HepG2 (cell line): ENCODE measurements around the gene EFNA2. TPM values are rescaled to one million over a fixed set of nuclear protein-coding genes. Genes with fewer than 3 reads are reported as not detected.

Experiments used
- AHR ChIP-seq: IDR thresholded peaks from 2 replicates; pipeline ENCODE4 v1.6.1; 2018; ENCODE audit warnings: missing genetic modification reagents, missing compliant biosample characterization
- ATF1 ChIP-seq: IDR thresholded peaks from 2 replicates; pipeline ENCODE4 v1.6.1; 2016; ENCODE audit warnings: mild to moderate bottlenecking, control low read depth
- GMEB1 ChIP-seq: sonication (generic); formaldehyde crosslinking; IDR thresholded peaks from 2 replicates; pipeline ENCODE4 v1.5.1; 2020; ENCODE audit warnings: missing genetic modification reagents, mild to moderate bottlenecking, borderline replicate concordance
- HMGXB3 ChIP-seq: sonication (generic); formaldehyde crosslinking; IDR thresholded peaks from 2 replicates; pipeline ENCODE4 v1.4.0; 2020; ENCODE audit warnings: missing genetic modification reagents, borderline replicate concordance
- HOXA5 ChIP-seq: sonication (generic); formaldehyde crosslinking; IDR thresholded peaks from 2 replicates; pipeline ENCODE4 v1.4.0; 2020; ENCODE audit warnings: missing genetic modification reagents
- IRF2 ChIP-seq: IDR thresholded peaks from 2 replicates; pipeline ENCODE4 v1.6.1; 2018; ENCODE audit warnings: missing genetic modification reagents, missing compliant biosample characterization
- KDM5A ChIP-seq: fragments of 200-600 bp; sonication (generic); IDR thresholded peaks from 2 replicates; pipeline ENCODE4 v1.7.0; 2018; ENCODE audit warnings: antibody characterized with exemption, mild to moderate bottlenecking, low read length, borderline replicate concordance
- NFAT5 ChIP-seq: sonication (generic); formaldehyde crosslinking; IDR thresholded peaks from 2 replicates; pipeline ENCODE4 v1.4.0; 2020; ENCODE audit warnings: missing genetic modification reagents
- NFYC ChIP-seq: IDR thresholded peaks from 2 replicates; pipeline ENCODE4 v1.6.1; 2016; ENCODE audit warnings: missing genetic modification reagents, missing compliant biosample characterization
- NR2F1 ChIP-seq, 2 experiments: fragments of 450-650 bp in 1 of 2; formaldehyde crosslinking in 1 of 2; IDR thresholded peaks; 2 replicates each; pipeline versions ENCODE4 v1.5.0 to v1.6.1; 2016 to 2020; ENCODE audit warnings: mild to moderate bottlenecking in 1 of 2, missing compliant biosample characterization in 1 of 2, missing genetic modification reagents in 1 of 2, moderate library complexity in 1 of 2
- TMF1 ChIP-seq: sonication (generic); formaldehyde crosslinking; IDR thresholded peaks from 2 replicates; pipeline ENCODE4 v1.8.1; 2022; ENCODE audit warnings: low read depth, missing genetic modification reagents
- ZNF18 ChIP-seq: sonication (generic); formaldehyde crosslinking; IDR thresholded peaks from 2 replicates; pipeline ENCODE4 v1.8.0; 2022; ENCODE audit warnings: mild to moderate bottlenecking, missing genetic modification reagents; ENCODE audit not compliant: insufficient replicate concordance
- ZNF430 ChIP-seq: sonication (generic); formaldehyde crosslinking; IDR thresholded peaks from 2 replicates; pipeline ENCODE4 v1.9.0; 2021; ENCODE audit warnings: mild to moderate bottlenecking, missing genetic modification reagents
- ZNF543 ChIP-seq: sonication (generic); formaldehyde crosslinking; IDR thresholded peaks from 2 replicates; pipeline ENCODE4 v1.4.0; 2020; ENCODE audit warnings: mild to moderate bottlenecking, missing genetic modification reagents
- polyA plus RNA-seq, 8 experiments: library from polyadenylated mRNA; depleted of rRNA in 3 of 8; stranded (reverse) in 7 of 8; unstranded in 1 of 8; fragments of >200 nt; fragmentation: Illumina TruSeq in 4 of 8; extraction: Trizol in 4 of 8; gene quantifications; 2 replicates each; pipeline versions ENCODE4 v1.2.1 to v1.2.3, GENCODE V29; 2011 to 2016; ENCODE audit warnings: low read depth in 4 of 8, missing spikeins in 1 of 8, mixed read lengths in 1 of 8; ENCODE audit not compliant: insufficient read depth in 1 of 8
- total RNA-seq, 5 experiments: library from RNA; depleted of rRNA; stranded (reverse); fragments of >200 nt; fragmentation: Illumina TruSeq; extraction: Trizol; gene quantifications; 2 replicates each; pipeline ENCODE4 v1.2.3, GENCODE V29; 2016; ENCODE audit warnings: low read depth in 1 of 5

The EFNA2 gene
- total and polyA plus RNA-seq, 2 of the 13 experiments (the other 11 are each of a cell fraction or from before 2014, with no cell fraction given), result 6.0 to 9.9 TPM

GRCh38 chr19:1250437-1251260 is 35.0 kb upstream of the EFNA2 start (continued):
- TF ChIP-seq KDM5A, result peak; percentile 39; the same call in 1 of the 2 replicates
- 0 out of 2 replicates have a peak, but pooled peaks have one; percentile 22 for TF ChIP-seq GMEB1
- TF ChIP-seq ZNF543 (CRISPR knock-in tag), result no peak
- no peak for TF ChIP-seq IRF2 (CRISPR knock-in tag)
- no peak for TF ChIP-seq HOXA5 (CRISPR knock-in tag)
- TF ChIP-seq NR2F1 (CRISPR knock-in tag; IDR thresholded peaks at IDR 0.05), result no peak
- TF ChIP-seq TMF1 (CRISPR knock-in tag), result no peak
- no peak for TF ChIP-seq NFAT5 (CRISPR knock-in tag)
- no peak for TF ChIP-seq ZNF18 (CRISPR knock-in tag)
- TF ChIP-seq ZNF430, result no peak
- no peak for TF ChIP-seq AHR
- no peak for TF ChIP-seq ATF1 (CRISPR knock-in tag)
- no peak for TF ChIP-seq NFYC (CRISPR knock-in tag)
- TF ChIP-seq HMGXB3 (CRISPR knock-in tag), result no peak
